K562 (cell line): ENCODE results near the gene ZC3H18. TPM values are rescaled to one million over a fixed set of nuclear protein-coding genes. Genes with fewer than 3 reads are reported as not detected.

Experiments used
- ARID4B ChIP-seq: sonication (generic); formaldehyde crosslinking; IDR thresholded peaks from 2 replicates; pipeline ENCODE4 v1.8.0; 2022; ENCODE audit warnings: mild to moderate bottlenecking, missing genetic modification reagents
- C11orf30 ChIP-seq: fragments of 450-650 bp; IDR thresholded peaks from 2 replicates; pipeline ENCODE4 v1.6.1; 2016; ENCODE audit warnings: low read depth, mild to moderate bottlenecking
- CBX3 ChIP-seq, 2 experiments: IDR thresholded peaks; 1 replicate in 1 of 2; 2 replicates in 1 of 2; pipeline ENCODE4 v1.6.1; 2012; ENCODE audit warnings: inconsistent platforms in 2 of 2, low read length in 2 of 2, borderline replicate concordance in 1 of 2, control low read depth in 1 of 2
- KAT2B ChIP-seq: IDR thresholded peaks from one replicate; pipeline ENCODE4 v1.6.1; 2012; ENCODE audit warnings: low read depth, mild to moderate bottlenecking, control low read depth, inconsistent platforms, low read length, moderate library complexity
- L3MBTL2 ChIP-seq: fragments of 450-650 bp; IDR thresholded peaks from 2 replicates; pipeline ENCODE4 v1.6.1; 2016; ENCODE audit warnings: mild to moderate bottlenecking, moderate library complexity
- MECOM ChIP-seq: fragments of 250-450 bp; sonication (Bioruptor Pico); IDR thresholded peaks from 2 replicates; pipeline ENCODE4 v1.8.0; 2022; ENCODE audit warnings: inconsistent platforms
- NR2C2 ChIP-seq, 2 experiments: fragments of 200-800 bp in 1 of 2; sonication (Bioruptor generic) in 1 of 2; sonication (generic) in 1 of 2; formaldehyde crosslinking in 1 of 2; IDR thresholded peaks; 2 replicates each; pipeline versions ENCODE4 v1.6.1 to v1.8.0; 2016 to 2022; ENCODE audit warnings: mild to moderate bottlenecking in 1 of 2, missing compliant biosample characterization in 1 of 2, missing genetic modification characterization in 1 of 2, missing genetic modification reagents in 1 of 2
- NR4A1 ChIP-seq, 2 experiments: fragments of 250-450 bp in 1 of 2; fragments of 450-650 bp in 1 of 2; sonication (Bioruptor Pico) in 1 of 2; IDR thresholded peaks; 2 replicates each; pipeline versions ENCODE4 v1.4.0 to v1.6.1; 2016 to 2020; ENCODE audit warnings: mild to moderate bottlenecking in 2 of 2, missing compliant biosample characterization in 1 of 2, missing genetic modification characterization in 1 of 2, moderate library complexity in 1 of 2
- NRF1 ChIP-seq, 2 experiments: fragments of 450-650 bp; IDR thresholded peaks in 1 of 2; conservative IDR thresholded peaks in 1 of 2; 2 replicates each; pipeline ENCODE4 v1.6.1; 2014; ENCODE audit warnings: mild to moderate bottlenecking in 2 of 2
- SMAD4 ChIP-seq: fragments of 250-450 bp; sonication (Bioruptor Pico); conservative IDR thresholded peaks from 2 replicates; pipeline ENCODE4 v1.8.0; 2021; ENCODE audit warnings: inconsistent platforms, mild to moderate bottlenecking, moderate library complexity
- SMARCA5 ChIP-seq: fragments of 450-650 bp; IDR thresholded peaks from 2 replicates; pipeline ENCODE4 v1.6.1; 2016
- SP1 ChIP-seq: sonication (generic); formaldehyde crosslinking; IDR thresholded peaks from 2 replicates; pipeline ENCODE4 v1.8.1; 2022; ENCODE audit warnings: mild to moderate bottlenecking, missing genetic modification reagents
- TAF1 ChIP-seq: IDR thresholded peaks from 2 replicates; pipeline ENCODE4 v1.6.1; 2011; ENCODE audit warnings: mild to moderate bottlenecking, low read length, moderate library complexity; ENCODE audit not compliant: insufficient read depth, control insufficient read depth, severe bottlenecking; ENCODE audit errors: extremely low read depth
- ZNF778 ChIP-seq: fragments of 450-650 bp; formaldehyde crosslinking; IDR thresholded peaks from 2 replicates; pipeline ENCODE4 v1.4.0; 2020; ENCODE audit warnings: mild to moderate bottlenecking, moderate library complexity
- polyA plus RNA-seq, 8 experiments: library from polyadenylated mRNA; depleted of rRNA in 4 of 8; stranded (reverse) in 5 of 8; unstranded in 3 of 8; fragments of >200 nt; fragmentation: Nextera tagmentation in 2 of 8; fragmentation: Illumina TruSeq in 1 of 8; extraction: Ambion mirVana in 2 of 8; extraction: Trizol in 1 of 8; gene quantifications; 2 replicates each; pipeline versions ENCODE4 v1.2.1 to v1.2.3, GENCODE V29; 2011 to 2014; ENCODE audit warnings: inconsistent platforms in 1 of 8, missing spikeins in 1 of 8
- total RNA-seq, 7 experiments: library from RNA; depleted of rRNA in 6 of 7; stranded (reverse); fragments of >200 nt in 6 of 7; fragmentation: Illumina TruSeq in 2 of 7; extraction: Trizol in 2 of 7; gene quantifications; 2 replicates each; pipeline versions ENCODE4 v1.2.1 to v1.2.3, GENCODE V29; 2011 to 2021; ENCODE audit warnings: low replicate concordance in 1 of 7
- TF ChIP-seq, protein P1 (sequence below), 2 experiments: IDR thresholded peaks; 2 replicates each; pipeline ENCODE4 v1.6.1; 2011; ENCODE audit warnings: borderline replicate concordance in 1 of 2, control low read depth in 1 of 2, low read depth in 1 of 2, low read length in 1 of 2, mild to moderate bottlenecking in 1 of 2, mixed read lengths in 1 of 2, moderate library complexity in 1 of 2; ENCODE audit not compliant: insufficient read depth in 1 of 2, insufficient read length in 1 of 2, poor library complexity in 1 of 2, severe bottlenecking in 1 of 2; ENCODE audit errors: extremely low read depth in 1 of 2
- TF ChIP-seq, protein P2 (sequence below), 3 experiments: fragments of 200-800 bp in 1 of 3; fragments of 250-450 bp in 1 of 3; fragments of 450-650 bp in 1 of 3; sonication (Bioruptor Pico) in 1 of 3; sonication (Bioruptor generic) in 1 of 3; formaldehyde crosslinking in 1 of 3; IDR thresholded peaks; 2 replicates each; pipeline versions ENCODE4 v1.6.1 to v1.8.0; 2016 to 2022; ENCODE audit warnings: mild to moderate bottlenecking in 2 of 3, missing genetic modification characterization in 2 of 3, missing compliant biosample characterization in 1 of 3, moderate library complexity in 1 of 3

The ZC3H18 gene
- total and polyA plus RNA-seq, 9 of the 15 experiments (the other 6 are each of a cell fraction or from before 2014, with no cell fraction given) = 1.7 to 88.7 (median 26.9) TPM

- TF ChIP-seq SP1 (CRISPR knock-in tag) (peak; percentile 95), ZNF778 (CRISPR knock-in tag) (no peak), NRF1 (conservative IDR thresholded peaks at IDR 0.05 in 1 of 2, IDR thresholded peaks at IDR 0.05 in 1 of 2) (peak; percentile 97), SMAD4 (0 out of 2 replicates have a peak, but pooled peaks have one; percentile 38), ARID4B (peak; percentile 92), CBX3 (IDR thresholded peaks at IDR 0.05; ENCODE audit: borderline replicate concordance in 1 of 2, low read length in 2 of 2) (peak in 1 of 2 experiments; percentile 46; a peak in 1 of 3 replicates), L3MBTL2 (peak; percentile 76), KAT2B (no peak), SMARCA5 (no peak), NR4A1 (CRISPR knock-in tag; IDR thresholded peaks at IDR 0.05) (no peak), NR4A1 (tag; IDR thresholded peaks at IDR 0.05) (0 out of 2 replicates have a peak, but pooled peaks have one; percentile 69), MECOM (peak; percentile 64; the same call in 1 of the 2 replicates), TAF1 (peak; percentile 74), NR2C2 (CRISPR knock-in tag; IDR thresholded peaks at IDR 0.05) (no peak), NR2C2 (tag; IDR thresholded peaks at IDR 0.05) (peak; percentile 90), C11orf30 (peak; percentile 99)
- TF ChIP-seq, protein P1, sequence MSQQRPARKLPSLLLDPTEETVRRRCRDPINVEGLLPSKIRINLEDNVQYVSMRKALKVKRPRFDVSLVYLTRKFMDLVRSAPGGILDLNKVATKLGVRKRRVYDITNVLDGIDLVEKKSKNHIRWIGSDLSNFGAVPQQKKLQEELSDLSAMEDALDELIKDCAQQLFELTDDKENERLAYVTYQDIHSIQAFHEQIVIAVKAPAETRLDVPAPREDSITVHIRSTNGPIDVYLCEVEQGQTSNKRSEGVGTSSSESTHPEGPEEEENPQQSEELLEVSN (IDR thresholded peaks at IDR 0.05; ENCODE audit: borderline replicate concordance in 1 of 2, extremely low read depth in 1 of 2, insufficient read depth in 1 of 2, insufficient read length in 1 of 2, low read depth in 1 of 2, low read length in 1 of 2, poor library complexity in 1 of 2, severe bottlenecking in 1 of 2) = peak; percentile 12 to 77
- TF ChIP-seq, protein P2, sequence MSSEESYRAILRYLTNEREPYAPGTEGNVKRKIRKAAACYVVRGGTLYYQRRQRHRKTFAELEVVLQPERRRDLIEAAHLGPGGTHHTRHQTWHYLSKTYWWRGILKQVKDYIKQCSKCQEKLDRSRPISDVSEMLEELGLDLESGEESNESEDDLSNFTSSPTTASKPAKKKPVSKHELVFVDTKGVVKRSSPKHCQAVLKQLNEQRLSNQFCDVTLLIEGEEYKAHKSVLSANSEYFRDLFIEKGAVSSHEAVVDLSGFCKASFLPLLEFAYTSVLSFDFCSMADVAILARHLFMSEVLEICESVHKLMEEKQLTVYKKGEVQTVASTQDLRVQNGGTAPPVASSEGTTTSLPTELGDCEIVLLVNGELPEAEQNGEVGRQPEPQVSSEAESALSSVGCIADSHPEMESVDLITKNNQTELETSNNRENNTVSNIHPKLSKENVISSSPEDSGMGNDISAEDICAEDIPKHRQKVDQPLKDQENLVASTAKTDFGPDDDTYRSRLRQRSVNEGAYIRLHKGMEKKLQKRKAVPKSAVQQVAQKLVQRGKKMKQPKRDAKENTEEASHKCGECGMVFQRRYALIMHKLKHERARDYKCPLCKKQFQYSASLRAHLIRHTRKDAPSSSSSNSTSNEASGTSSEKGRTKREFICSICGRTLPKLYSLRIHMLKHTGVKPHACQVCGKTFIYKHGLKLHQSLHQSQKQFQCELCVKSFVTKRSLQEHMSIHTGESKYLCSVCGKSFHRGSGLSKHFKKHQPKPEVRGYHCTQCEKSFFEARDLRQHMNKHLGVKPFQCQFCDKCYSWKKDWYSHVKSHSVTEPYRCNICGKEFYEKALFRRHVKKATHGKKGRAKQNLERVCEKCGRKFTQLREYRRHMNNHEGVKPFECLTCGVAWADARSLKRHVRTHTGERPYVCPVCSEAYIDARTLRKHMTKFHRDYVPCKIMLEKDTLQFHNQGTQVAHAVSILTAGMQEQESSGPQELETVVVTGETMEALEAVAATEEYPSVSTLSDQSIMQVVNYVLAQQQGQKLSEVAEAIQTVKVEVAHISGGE (CRISPR knock-in tag; IDR thresholded peaks at IDR 0.05) = peak in 1 of 3 experiments; percentile 93; a peak in 2 of 6 replicates
Observed at GRCh38 chr16:88569985-88570690, at the start of gene ZC3H18 (continued).
